B cell (primary cell): ENCODE measurements around the gene C5. TPM values are rescaled to one million over a fixed set of nuclear protein-coding genes. Genes with fewer than 3 reads are reported as not detected.

ENCODE experiments used
- ATAC-seq: fragments of 200-7000 bp; cut with Tn5 transposase; one replicate; pipeline ENCODE4 v1.10.0; 2021; ENCODE audit warnings: low read depth, mild to moderate bottlenecking, moderate number of reproducible peaks, moderate library complexity
- CTCF ChIA-PET: fragments of 350-600 bp; sonication (Branson Sonifier 250); formaldehyde crosslinking; loops from one replicate; lab custom pipeline; 2021; ENCODE audit warnings: antibody characterized with exemption, inconsistent platforms; lab: Charles Lee
- POLR2A ChIA-PET: fragments of 350-600 bp; sonication (Branson Sonifier 250); formaldehyde crosslinking; loops from one replicate; lab custom pipeline; 2021; ENCODE audit warnings: antibody characterized with exemption; lab: Charles Lee
- DNase-seq: peaks from one replicate; pipeline ENCODE4 v3.0.0; 2013
- H2AFZ ChIP-seq: 2 replicates; pipeline ENCODE4 v1.6.1; 2012; ENCODE audit warnings: mild to moderate bottlenecking, low read depth, low read length; ENCODE audit not compliant: insufficient read depth, poor library complexity, severe bottlenecking
- H3K27ac ChIP-seq, 2 donors: 1 replicate in 1 of 2; 2 replicates in 1 of 2; pipeline ENCODE4 v1.5.1; 2012 to 2013; ENCODE audit warnings: low read length in 2 of 2, mild to moderate bottlenecking in 2 of 2, moderate library complexity in 1 of 2
- H3K27me3 ChIP-seq, 4 experiments: fragments of 200-600 bp in 1 of 4; sonication (generic) in 1 of 4; replicated peaks in 1 of 4; 1 replicate in 2 of 4; 2 replicates in 2 of 4; pipeline versions ENCODE4 v1.6.1 to v1.7.0; 2013 to 2016; ENCODE audit warnings: low read length in 3 of 4, mild to moderate bottlenecking in 2 of 4, mixed read lengths in 1 of 4, moderate library complexity in 1 of 4; ENCODE audit not compliant: insufficient read depth in 4 of 4, control insufficient read depth in 3 of 4; ENCODE audit errors: control extremely low read depth in 1 of 4
- H3K36me3 ChIP-seq, 2 experiments: replicated peaks in 1 of 2; 1 replicate in 1 of 2; 2 replicates in 1 of 2; pipeline versions ENCODE4 v1.6.1 to v1.7.1; 2013; ENCODE audit warnings: low read length in 1 of 2; ENCODE audit not compliant: insufficient read depth in 2 of 2, control insufficient read depth in 1 of 2; ENCODE audit errors: control extremely low read depth in 1 of 2, extremely low read depth in 1 of 2
- H3K4me1 ChIP-seq, 2 donors: fragments of 200-600 bp in 1 of 2; sonication (generic) in 1 of 2; 1 replicate in 1 of 2; 2 replicates in 1 of 2; pipeline versions ENCODE4 v1.5.1 to v1.6.1; 2013 to 2017; ENCODE audit warnings: low read length in 2 of 2; ENCODE audit not compliant: control insufficient read depth in 2 of 2, insufficient read depth in 2 of 2
- H3K4me2 ChIP-seq: replicated peaks from 2 replicates; pipeline ENCODE3; 2012; ENCODE audit warnings: mild to moderate bottlenecking, low read depth, low read length; ENCODE audit not compliant: poor library complexity, severe bottlenecking
- H3K4me3 ChIP-seq, 5 experiments: fragments of 200-600 bp in 1 of 5; sonication (generic) in 1 of 5; 1 replicate in 3 of 5; 2 replicates in 2 of 5; pipeline versions ENCODE4 v1.5.1 to v1.7.0; 2011 to 2016; ENCODE audit warnings: low read length in 4 of 5, mild to moderate bottlenecking in 4 of 5, low read depth in 2 of 5, control low read depth in 1 of 5, moderate library complexity in 1 of 5; ENCODE audit not compliant: insufficient read depth in 1 of 5; ENCODE audit errors: control extremely low read depth in 1 of 5, extremely low read depth in 1 of 5
- H3K79me2 ChIP-seq: fragments of 200-600 bp; sonication (generic); one replicate; pipeline ENCODE4 v1.6.0; 2016; ENCODE audit warnings: low read length; ENCODE audit not compliant: control insufficient read depth, insufficient read depth
- H3K9ac ChIP-seq: fragments of 200-600 bp; sonication (generic); 2 replicates; pipeline ENCODE4 v1.6.1; 2017; ENCODE audit warnings: mild to moderate bottlenecking, low read length, moderate library complexity
- H3K9me3 ChIP-seq, 3 donors: one replicate each; pipeline versions ENCODE4 v1.6.1 to v1.7.1; 2013; ENCODE audit warnings: low read length in 2 of 3; ENCODE audit not compliant: control insufficient read depth in 2 of 3, insufficient read depth in 1 of 3; ENCODE audit errors: control extremely low read depth in 1 of 3
- H4K20me1 ChIP-seq: 2 replicates; pipeline ENCODE4 v1.6.0; 2012; ENCODE audit warnings: mild to moderate bottlenecking, low read length; ENCODE audit not compliant: insufficient read depth, control insufficient read depth, poor library complexity, severe bottlenecking
- H3K27ac Mint-ChIP-seq: one replicate; pipeline ENCODE4 v1.8.0; 2021; ENCODE audit warnings: mixed read lengths
- H3K27me3 Mint-ChIP-seq: one replicate; pipeline ENCODE4 v1.8.0; 2021; ENCODE audit warnings: mixed read lengths
- H3K4me1 Mint-ChIP-seq: one replicate; pipeline ENCODE4 v1.8.0; 2021; ENCODE audit warnings: mixed read lengths
- H3K4me3 Mint-ChIP-seq: one replicate; pipeline ENCODE4 v1.8.0; 2021; ENCODE audit warnings: mixed read lengths
- H3K9me3 Mint-ChIP-seq: one replicate; pipeline ENCODE4 v1.8.0; 2022; ENCODE audit warnings: mixed read lengths; ENCODE audit not compliant: insufficient read depth
- CTCF ChIP-seq: fragments of 200-600 bp; IDR thresholded peaks from one replicate; pipeline ENCODE4 v1.8.0; 2022; ENCODE audit warnings: antibody characterized with exemption, mild to moderate bottlenecking
- EZH2 ChIP-seq: IDR thresholded peaks from 2 replicates; pipeline ENCODE4 v1.6.1; 2012; ENCODE audit warnings: borderline replicate concordance, low read depth, mild to moderate bottlenecking, moderate library complexity, low read length; ENCODE audit not compliant: insufficient read depth, poor library complexity, severe bottlenecking
- WGBS: methylation state at CpG from one replicate; pipeline ENCODE4 v1.1.5; 2013; ENCODE audit warnings: missing lambda C conversion rate; ENCODE audit not compliant: insufficient coverage; 5-methylcytosine and 5-hydroxymethylcytosine counted together
- intact Hi-C: fragments of 100-400 bp; cut with micrococcal nuclease; formaldehyde crosslinking; loops from one replicate; pipeline ENCODE4 v1.10.0; 2022
- polyA plus RNA-seq: library from polyadenylated mRNA; depleted of rRNA; stranded (reverse); fragments of >200 nt; gene quantifications from 2 replicates; pipeline ENCODE4 v1.2.3, GENCODE V29; 2012
- total RNA-seq, 2 donors: library from RNA; stranded (reverse); fragments of 120-200 nt in 1 of 2; gene quantifications; 1 replicate in 1 of 2; 2 replicates in 1 of 2; pipeline versions ENCODE4 v1.2.3 to v1.2.4, GENCODE V29; 2013 to 2022

The C5 gene
- total and polyA plus RNA-seq, 2 donors (not counting 1 experiment from before 2014, with no cell fraction given), result 2.7 to 10.4 TPM

GRCh38 chr9:120949290-120949689 is 100.8 kb downstream of the C5 start:
- Histone ChIP-seq H3K9me3 (peaks cover 0 to 8% (median 3%) of the 10 kb centered on the region in 3 donors), H3K9ac (no peak overlapping the region), H3K36me3 (no peaks in the 10 kb centered on the region), H3K27ac (no peak overlapping the region), H3K27me3 (no peaks in the 10 kb centered on the region), H3K4me1 (peaks cover 8 to 15% of the 10 kb centered on the region in 2 donors), H2AFZ (no peak overlapping the region), H3K4me3 (no peak overlapping the region), H4K20me1 (no peaks in the 10 kb centered on the region), H3K79me2 (no peaks in the 10 kb centered on the region), H3K4me2 (no peak overlapping the region)
- TF ChIP-seq CTCF, result no peak
- TF ChIP-seq EZH2, result no peak
- Mint-ChIP-seq H3K27ac (no peak overlapping the region), H3K4me3 (no peak overlapping the region), H3K9me3 (peaks cover 3% of the 10 kb centered on the region), H3K4me1 (peaks cover 12% of the 10 kb centered on the region), H3K27me3 (no peaks in the 10 kb centered on the region)
- ChIA-PET CTCF (no interaction called here), POLR2A (no interaction called here)
- DNase-seq (no peak), ATAC-seq (no peak)
- no CpG with 5 or more reads among the region's 2 CpGs for WGBS
- intact Hi-C loops, result no loop called here

- no peak overlapping the region for H3K27ac Mint-ChIP-seq
- CTCF ChIA-PET, result no interaction called here
- peaks cover 13 to 20% of the 10 kb centered on the region in 2 donors for H3K4me1 ChIP-seq
These were observed 101.3 kb downstream of the C5 start for GRCh38 chr9:120948824-120949223.

More at GRCh38 chr9:120948824-120949223, 101.3 kb downstream of the C5 start:
- WGBS, result 100% methylated on average over 1 of the region's 1 CpG
- Mint-ChIP-seq H3K4me1 (peaks cover 17% of the 10 kb centered on the region), H3K9me3 (peaks cover 3% of the 10 kb centered on the region), H3K4me3 (no peak overlapping the region), H3K27me3 (no peaks in the 10 kb centered on the region)
- no peak overlapping the region for H2AFZ ChIP-seq
- POLR2A ChIA-PET, result no interaction called here
- ATAC-seq (no peak), DNase-seq (no peak)
- no peaks in the 10 kb centered on the region for H4K20me1 ChIP-seq
- no peak overlapping the region for H3K9ac ChIP-seq
- H3K4me2 ChIP-seq, result no peak overlapping the region
- H3K9me3 ChIP-seq, result peaks cover 0 to 8% (median 3%) of the 10 kb centered on the region in 3 donors
- no peaks in the 10 kb centered on the region for H3K79me2 ChIP-seq
- TF ChIP-seq CTCF (no peak), EZH2 (no peak)
- intact Hi-C loops, result no loop called here
- H3K4me3 ChIP-seq, result no peak overlapping the region
- H3K36me3 ChIP-seq, result no peaks in the 10 kb centered on the region
- H3K27ac ChIP-seq, result no peak overlapping the region
- no peaks in the 10 kb centered on the region for H3K27me3 ChIP-seq
